Stimulated activated CD8-positive, alpha-beta memory T cell treated with anti-CD3 and anti-CD28 coated beads, Interleukin-4, amount 100 ng/mL, for 48 hours (primary cell): ENCODE results near the gene INTU.

Experiments used
- DNase-seq: peaks from one replicate; pipeline ENCODE4 v3.0.0-alpha.2; 2020

Gene INTU

GRCh38 chr4:127759228-127759820 lies 126.6 kb downstream of the INTU start:
- no peak for DNase-seq

- DNase-seq, result no peak
Observed at GRCh38 chr4:127759893-127760292, 127.1 kb downstream of the INTU start.

GRCh38 chr4:127771535-127772275 lies 138.9 kb downstream of the INTU start:
- DNase-seq, result no peak

- no peak for DNase-seq
Observed at GRCh38 chr4:127772769-127773671, 140.3 kb downstream of the INTU start.

- DNase-seq, result no peak
Observed at GRCh38 chr4:127775843-127776242, 143.1 kb downstream of the INTU start.
